CD4-positive, alpha-beta T cell (primary cell): ENCODE measurements around the gene DHCR7. TPM values are rescaled to one million over a fixed set of nuclear protein-coding genes. Genes with fewer than 3 reads are reported as not detected.

Experiments
- ATAC-seq: fragments of 200-7000 bp; cut with Tn5 transposase; one replicate; pipeline ENCODE4 v1.10.0; 2022; ENCODE audit warnings: mild to moderate bottlenecking; ENCODE audit not compliant: poor library complexity
- CTCF ChIA-PET: fragments of 350-600 bp; sonication (Branson Sonifier 250); formaldehyde crosslinking; loops from one replicate; lab custom pipeline; 2021; ENCODE audit warnings: antibody characterized with exemption, inconsistent platforms; lab: Charles Lee
- POLR2A ChIA-PET: fragments of 350-600 bp; sonication (Branson Sonifier 250); formaldehyde crosslinking; loops from one replicate; lab custom pipeline; 2021; ENCODE audit warnings: antibody characterized with exemption, inconsistent platforms; lab: Charles Lee
- DNase-seq, 14 experiments: peaks; one replicate each; pipeline ENCODE4 v3.0.0-alpha.2; 2013 to 2020; ENCODE audit warnings: mixed read lengths in 2 of 14
- H3K27ac ChIP-seq, 2 donors: one replicate each; pipeline versions ENCODE4 v1.5.1 to v1.7.0; 2013; ENCODE audit warnings: low read length in 2 of 2, low read depth in 1 of 2, mild to moderate bottlenecking in 1 of 2
- H3K27me3 ChIP-seq, 2 experiments: 1 replicate in 1 of 2; 2 replicates in 1 of 2; pipeline versions ENCODE4 v1.6.1 to v1.7.0; 2013; ENCODE audit warnings: low read length in 2 of 2, control low read depth in 1 of 2, mild to moderate bottlenecking in 1 of 2, moderate library complexity in 1 of 2; ENCODE audit not compliant: insufficient read depth in 2 of 2, control insufficient read depth in 1 of 2
- H3K36me3 ChIP-seq: one replicate; pipeline ENCODE4 v1.6.1; 2013; ENCODE audit warnings: low read length, control low read depth; ENCODE audit not compliant: insufficient read depth
- H3K4me1 ChIP-seq: one replicate; pipeline ENCODE4 v1.6.1; 2013; ENCODE audit warnings: low read length, control low read depth; ENCODE audit not compliant: insufficient read depth
- H3K4me3 ChIP-seq: one replicate; pipeline ENCODE4 v1.5.1; 2013; ENCODE audit warnings: mild to moderate bottlenecking, low read length, moderate library complexity
- H3K9me3 ChIP-seq, 2 experiments: 1 replicate in 1 of 2; 2 replicates in 1 of 2; pipeline versions ENCODE4 v1.6.1 to v1.7.0; 2013; ENCODE audit warnings: low read length in 2 of 2, mild to moderate bottlenecking in 2 of 2, control low read depth in 1 of 2, moderate library complexity in 1 of 2; ENCODE audit not compliant: control insufficient read depth in 1 of 2, insufficient read depth in 1 of 2
- H3K27ac Mint-ChIP-seq: one replicate; pipeline ENCODE4 v1.8.0; 2020; ENCODE audit warnings: mixed read lengths
- H3K27me3 Mint-ChIP-seq: one replicate; pipeline ENCODE4 v1.8.0; 2021; ENCODE audit warnings: mixed read lengths
- H3K36me3 Mint-ChIP-seq: one replicate; pipeline ENCODE4 v1.8.0; 2021; ENCODE audit warnings: low read depth, mixed read lengths
- H3K4me1 Mint-ChIP-seq: one replicate; pipeline ENCODE4 v1.8.0; 2021; ENCODE audit warnings: low read depth, mixed read lengths
- H3K4me3 Mint-ChIP-seq: one replicate; pipeline ENCODE4 v1.8.0; 2020; ENCODE audit warnings: mild to moderate bottlenecking, mixed read lengths
- H3K9me3 Mint-ChIP-seq: one replicate; pipeline ENCODE4 v1.8.0; 2020; ENCODE audit warnings: mixed read lengths
- intact Hi-C, 2 experiments: fragments of 100-400 bp; cut with DNase I in 1 of 2; cut with micrococcal nuclease in 1 of 2; formaldehyde crosslinking; loops; one replicate each; pipeline versions ENCODE4 v1.15.1 to v1.9.0; 2023 to 2025; cut with DNase I, micrococcal nuclease
- total RNA-seq, 174 experiments: library from RNA in 2 of 174; stranded (reverse) in 2 of 174; gene quantifications; one replicate each; pipeline ENCODE4 v1.2.3 and lab custom pipeline; 2021 to 2026
- TF ChIP-seq, protein P1 (sequence below): fragments of 200-600 bp; IDR thresholded peaks from one replicate; pipeline ENCODE4 v1.8.0; 2022; ENCODE audit warnings: antibody characterized with exemption, mild to moderate bottlenecking

The DHCR7 gene
- total RNA-seq, 2 experiments from 2014 or later = 30.2 to 30.6 TPM

DNA sequence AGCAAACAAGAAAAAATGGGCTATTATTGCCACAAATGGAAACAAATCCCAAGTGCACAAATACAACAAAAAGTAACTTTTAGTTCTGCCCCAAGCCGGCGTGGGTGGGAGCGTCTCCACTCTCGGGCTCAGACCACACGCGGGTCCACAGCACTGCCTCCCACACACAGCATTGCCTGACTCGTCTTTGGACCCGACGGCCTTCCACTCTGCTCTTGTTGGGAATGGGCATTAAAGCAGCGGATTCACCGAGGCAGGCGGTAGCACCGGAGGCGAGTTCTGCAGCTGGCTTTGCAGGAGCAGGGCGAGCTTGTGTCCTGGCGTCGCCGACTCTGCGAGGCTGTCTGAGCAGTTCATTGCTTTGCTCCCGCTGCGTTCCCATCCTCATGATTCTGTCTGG, 27.8 kb upstream of the DHCR7 start:
- intact Hi-C loops = no loop called here
- H3K4me1 Mint-ChIP-seq = no peaks in the 10 kb centered on the region

DNA sequence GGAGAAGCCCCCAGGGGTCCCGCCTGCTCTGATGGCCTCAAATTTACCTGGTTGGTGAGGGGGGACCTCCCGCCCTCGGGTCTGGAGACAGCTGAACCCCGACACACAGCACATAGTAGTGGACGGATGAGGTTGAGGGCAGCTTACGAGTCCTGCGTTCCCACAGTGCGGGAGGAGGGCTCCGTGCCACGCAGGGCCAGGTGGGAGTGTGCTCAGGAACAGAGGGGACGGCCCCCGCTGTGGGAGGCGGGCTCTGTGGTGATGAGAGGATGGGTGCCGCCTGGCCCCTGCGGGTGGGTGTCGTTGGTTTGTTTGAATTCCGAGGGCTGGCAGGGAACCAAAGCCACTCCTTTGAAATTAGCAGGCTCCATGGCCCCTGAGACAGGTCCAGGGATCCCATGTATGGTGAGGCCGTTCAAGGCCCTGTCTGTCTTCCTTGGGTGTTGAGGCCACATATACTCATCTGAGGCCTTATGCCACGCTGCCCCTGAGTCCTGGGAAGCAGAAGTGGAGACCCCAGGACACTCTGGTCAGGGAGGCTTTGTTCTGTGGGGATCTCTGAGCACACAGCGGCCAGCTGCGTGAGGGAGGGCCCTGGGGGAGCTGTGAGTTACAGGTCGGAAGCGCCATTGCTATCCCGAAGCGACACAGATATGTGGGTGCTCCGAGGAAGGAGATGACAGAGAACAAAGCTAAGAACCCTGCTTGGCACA, 26.7 kb upstream of the DHCR7 start:
- H3K27ac Mint-ChIP-seq = no peak overlapping the region
- POLR2A ChIA-PET = no interaction called here
- intact Hi-C loops = no loop called here

More for the DNA sequence above, 27.8 kb upstream of the DHCR7 start:
- ChIA-PET CTCF (no interaction called here), POLR2A (no interaction called here)
- Mint-ChIP-seq H3K4me3 (no peak overlapping the region), H3K9me3 (no peaks in the 10 kb centered on the region), H3K27ac (no peak overlapping the region), H3K27me3 (no peaks in the 10 kb centered on the region), H3K36me3 (peaks cover 85% of the 10 kb centered on the region)
- Histone ChIP-seq H3K4me3 (no peak overlapping the region), H3K27ac (no peak overlapping the region), H3K36me3 (peaks cover 88% of the 10 kb centered on the region), H3K9me3 (no peaks in the 10 kb centered on the region), H3K4me1 (no peaks in the 10 kb centered on the region), H3K27me3 (no peaks in the 10 kb centered on the region)
- ATAC-seq (no peak), DNase-seq (no peak)
- TF ChIP-seq, protein P1, sequence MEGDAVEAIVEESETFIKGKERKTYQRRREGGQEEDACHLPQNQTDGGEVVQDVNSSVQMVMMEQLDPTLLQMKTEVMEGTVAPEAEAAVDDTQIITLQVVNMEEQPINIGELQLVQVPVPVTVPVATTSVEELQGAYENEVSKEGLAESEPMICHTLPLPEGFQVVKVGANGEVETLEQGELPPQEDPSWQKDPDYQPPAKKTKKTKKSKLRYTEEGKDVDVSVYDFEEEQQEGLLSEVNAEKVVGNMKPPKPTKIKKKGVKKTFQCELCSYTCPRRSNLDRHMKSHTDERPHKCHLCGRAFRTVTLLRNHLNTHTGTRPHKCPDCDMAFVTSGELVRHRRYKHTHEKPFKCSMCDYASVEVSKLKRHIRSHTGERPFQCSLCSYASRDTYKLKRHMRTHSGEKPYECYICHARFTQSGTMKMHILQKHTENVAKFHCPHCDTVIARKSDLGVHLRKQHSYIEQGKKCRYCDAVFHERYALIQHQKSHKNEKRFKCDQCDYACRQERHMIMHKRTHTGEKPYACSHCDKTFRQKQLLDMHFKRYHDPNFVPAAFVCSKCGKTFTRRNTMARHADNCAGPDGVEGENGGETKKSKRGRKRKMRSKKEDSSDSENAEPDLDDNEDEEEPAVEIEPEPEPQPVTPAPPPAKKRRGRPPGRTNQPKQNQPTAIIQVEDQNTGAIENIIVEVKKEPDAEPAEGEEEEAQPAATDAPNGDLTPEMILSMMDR = no peak

DNA sequence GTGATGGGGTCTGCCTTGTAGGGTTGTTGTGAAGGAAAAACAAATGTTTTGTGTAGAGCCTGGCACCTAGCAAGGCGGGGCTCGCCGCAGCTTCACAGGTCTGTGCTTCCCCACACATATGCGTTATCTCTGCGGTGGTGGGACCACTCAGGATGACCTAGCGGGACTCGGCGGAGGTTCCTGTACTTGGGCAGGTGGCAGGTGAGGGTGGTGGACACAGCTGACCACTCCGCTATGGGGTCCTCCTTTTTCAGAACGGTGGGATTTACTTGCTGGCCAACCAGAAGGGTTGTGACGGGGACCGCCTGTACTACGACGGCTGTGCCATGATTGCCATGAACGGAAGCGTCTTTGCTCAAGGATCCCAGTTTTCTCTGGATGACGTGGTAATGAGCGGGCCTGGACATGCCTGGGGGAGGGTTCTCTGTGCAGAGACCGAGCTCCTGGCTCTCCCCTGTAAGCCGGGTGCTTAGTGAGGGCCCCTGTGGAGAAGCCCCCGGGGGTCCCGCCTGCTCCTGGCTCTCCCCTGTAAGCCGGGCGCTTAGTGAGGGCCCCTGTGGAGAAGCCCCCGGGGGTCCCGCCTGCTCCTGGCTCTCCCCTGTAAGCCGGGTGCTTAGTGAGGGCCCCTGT, 26.1 kb upstream of the DHCR7 start:
- H3K4me3 Mint-ChIP-seq = no peak overlapping the region
- peaks cover 74% of the 10 kb centered on the region for H3K36me3 ChIP-seq

More for the DNA sequence above, 26.7 kb upstream of the DHCR7 start:
- Histone ChIP-seq H3K27ac (no peak overlapping the region), H3K4me3 (no peak overlapping the region), H3K36me3 (peaks cover 80% of the 10 kb centered on the region), H3K27me3 (no peaks in the 10 kb centered on the region), H3K9me3 (no peaks in the 10 kb centered on the region), H3K4me1 (no peaks in the 10 kb centered on the region)
- Mint-ChIP-seq H3K27me3 (no peaks in the 10 kb centered on the region), H3K36me3 (peaks cover 84% of the 10 kb centered on the region), H3K4me1 (no peaks in the 10 kb centered on the region), H3K9me3 (no peaks in the 10 kb centered on the region), H3K4me3 (no peak overlapping the region)
- DNase-seq = no peak
- ATAC-seq = no peak
- CTCF ChIA-PET = no interaction called here
- TF ChIP-seq, protein P1 = no peak

More for the DNA sequence above, 26.1 kb upstream of the DHCR7 start:
- H3K27ac Mint-ChIP-seq = no peak overlapping the region
- DNase-seq = no peak
- H3K4me3 ChIP-seq = no peak overlapping the region
- ChIA-PET CTCF (no interaction called here), POLR2A (no interaction called here)
- H3K27me3 ChIP-seq = no peaks in the 10 kb centered on the region
- no peak overlapping the region for H3K27ac ChIP-seq
- H3K27me3 Mint-ChIP-seq = no peaks in the 10 kb centered on the region
- intact Hi-C loops = no loop called here
- H3K4me1 ChIP-seq = no peaks in the 10 kb centered on the region
- no peaks in the 10 kb centered on the region for H3K4me1 Mint-ChIP-seq
- H3K9me3 ChIP-seq = no peaks in the 10 kb centered on the region
- peaks cover 80% of the 10 kb centered on the region for H3K36me3 Mint-ChIP-seq
- TF ChIP-seq, protein P1 = no peak
- ATAC-seq = no peak
- no peaks in the 10 kb centered on the region for H3K9me3 Mint-ChIP-seq
